ENCODE results near the gene PWWP2B. TPM values are rescaled to one million over a fixed set of nuclear protein-coding genes. Genes with fewer than 3 reads are reported as not detected.

The PWWP2B gene
- total and polyA plus RNA-seq, 2 of the 8 experiments (the other 6 are each of a cell fraction or from before 2014, with no cell fraction given), result 5.3 to 10.8 TPM

DNA sequence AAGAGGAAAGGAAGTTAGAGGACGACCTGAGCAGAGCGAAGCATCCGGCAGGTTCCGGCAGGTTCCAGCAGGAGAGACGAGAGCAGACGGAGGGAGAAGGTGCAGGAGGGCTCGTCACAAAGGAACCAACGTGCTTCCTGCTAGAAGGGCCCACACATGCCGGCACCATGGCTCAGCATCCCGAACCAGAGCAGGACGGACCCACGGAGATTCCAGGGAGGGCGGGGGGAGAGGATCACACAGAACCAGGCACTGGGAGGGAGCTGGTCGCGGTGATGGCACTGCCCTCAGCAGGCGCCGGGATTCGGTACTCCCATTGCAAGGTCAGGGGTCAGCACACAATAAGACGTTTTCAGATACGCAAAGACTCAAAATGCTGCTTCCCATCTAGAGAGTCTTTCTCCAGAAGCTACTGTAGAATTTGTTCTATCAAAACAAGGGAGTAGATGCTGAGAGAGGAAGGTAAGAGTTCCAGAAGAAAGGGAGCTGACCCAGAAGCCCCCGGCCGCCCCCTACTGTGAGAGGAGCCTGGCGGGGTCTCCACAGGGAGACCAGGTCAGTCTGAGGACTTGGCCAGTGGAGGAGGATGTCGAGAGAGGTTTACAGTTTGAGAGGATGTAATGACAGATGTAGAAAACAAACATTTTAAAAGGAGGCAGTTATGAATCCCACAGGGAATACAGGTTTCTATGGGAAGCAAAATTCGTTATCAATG lies 23.6 kb upstream of the PWWP2B start (continued):
- no peak for TF ChIP-seq CHD7 (IDR thresholded peaks at IDR 0.05; ENCODE audit: insufficient replicate concordance, low read length)
- no peak for TF ChIP-seq TAF1 (IDR thresholded peaks at IDR 0.05; ENCODE audit: low read depth, low read length)
- TF ChIP-seq JUND (IDR thresholded peaks at IDR 0.05; ENCODE audit: low read length), result no peak
- TF ChIP-seq EZH2 (IDR thresholded peaks at IDR 0.05; ENCODE audit: low read depth, low read length, severe bottlenecking), result no peak
- no peak for TF ChIP-seq RNF2 (IDR thresholded peaks at IDR 0.05; ENCODE audit: borderline replicate concordance, low read depth, low read length, missing control alignments, poor library complexity, severe bottlenecking)
- TF ChIP-seq ATF3 (IDR thresholded peaks at IDR 0.05; ENCODE audit: insufficient read depth, low read depth, low read length), result no peak
- no peak for TF ChIP-seq CBX5 (IDR thresholded peaks at IDR 0.05; ENCODE audit: low read depth, low read length)
- no peak for TF ChIP-seq NANOG (IDR thresholded peaks at IDR 0.05; ENCODE audit: insufficient read depth, low read depth, low read length, poor library complexity, severe bottlenecking)
- TF ChIP-seq YY1 (IDR thresholded peaks at IDR 0.05; ENCODE audit: low read depth, low read length), result no peak

Measured in H1 (cell line).